HG03457 (cell line): ENCODE results near the gene FAXC.
"Not testable (repeated sequence)": the region's sequence is repeated elsewhere in the genome, so short reads cannot be mapped to it uniquely, and the experiment has no call there.

ENCODE experiments used
- ATAC-seq: cut with Tn5 transposase; IDR thresholded peaks from one replicate; pipeline ENCODE4 v1.9.1; 2021; ENCODE audit warnings: moderate number of reproducible peaks; ENCODE audit not compliant: unreplicated experiment

FAXC gene

DNA sequence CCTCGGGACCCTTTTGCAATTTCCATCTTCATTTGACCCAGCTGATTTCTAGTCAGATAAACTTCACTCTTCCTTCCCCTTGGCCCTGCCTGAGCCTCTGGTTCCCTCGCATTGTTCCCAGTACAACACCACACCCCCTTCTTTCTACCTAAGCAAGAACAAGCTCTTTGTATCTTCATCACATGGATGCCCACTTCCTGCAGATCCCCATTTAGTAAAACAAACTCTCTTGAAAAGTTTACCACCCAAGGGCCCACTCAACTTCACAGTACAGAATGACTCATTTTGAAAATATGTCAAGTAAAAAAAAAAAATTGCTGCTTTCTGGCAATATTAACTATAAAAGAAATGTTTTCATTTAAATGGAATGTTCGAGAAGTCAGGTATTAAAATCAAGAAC, 5.2 kb downstream of the FAXC start:
- ATAC-seq = no peak

DNA sequence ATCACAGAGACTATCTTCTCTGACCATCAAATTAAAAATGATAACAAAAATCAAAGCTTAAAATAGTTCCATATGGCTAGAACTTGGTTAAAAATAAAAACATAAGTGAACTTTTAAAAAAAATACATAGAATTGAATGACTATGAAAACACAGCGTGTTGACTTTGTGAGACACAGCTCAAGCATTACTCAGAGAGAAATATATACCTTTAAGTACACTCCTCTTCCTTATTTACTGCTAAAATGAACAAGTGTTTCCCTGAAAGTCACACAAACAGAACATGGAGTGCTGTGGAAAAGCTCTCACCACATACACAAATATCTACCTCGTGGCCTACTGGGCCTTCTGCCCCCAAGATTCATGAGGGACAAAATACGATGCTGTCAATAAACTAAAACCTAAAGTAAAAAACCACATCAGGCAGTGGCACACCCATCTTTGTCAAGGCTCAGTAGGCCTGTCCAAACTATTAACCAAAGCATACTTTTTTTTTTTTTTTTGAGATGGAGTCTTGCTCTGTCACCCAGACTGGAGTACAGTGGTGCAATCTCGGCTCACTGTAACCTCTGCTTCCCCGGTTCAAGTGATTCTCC, 7.5 kb downstream of the FAXC start:
- no peak for ATAC-seq

DNA sequence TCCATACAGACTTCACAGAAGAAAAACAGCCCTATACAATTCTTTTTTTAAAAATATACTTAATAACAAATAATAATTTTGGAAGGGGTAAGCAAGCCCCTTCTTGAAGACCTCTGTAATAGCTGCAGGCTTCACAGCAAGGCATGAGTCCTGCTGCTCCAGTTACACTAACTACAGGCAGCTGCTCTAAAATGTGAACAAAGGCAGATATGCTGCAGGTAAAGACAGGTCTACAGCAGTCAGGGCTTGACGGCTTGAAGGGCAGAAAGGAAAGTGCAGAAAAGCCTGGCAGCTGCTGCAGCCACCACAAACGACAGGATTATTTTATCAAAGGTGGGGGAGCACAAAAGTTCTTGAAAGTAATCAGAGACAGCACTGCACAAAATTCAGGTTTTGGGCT, 11.3 kb downstream of the FAXC start:
- ATAC-seq = no peak

DNA sequence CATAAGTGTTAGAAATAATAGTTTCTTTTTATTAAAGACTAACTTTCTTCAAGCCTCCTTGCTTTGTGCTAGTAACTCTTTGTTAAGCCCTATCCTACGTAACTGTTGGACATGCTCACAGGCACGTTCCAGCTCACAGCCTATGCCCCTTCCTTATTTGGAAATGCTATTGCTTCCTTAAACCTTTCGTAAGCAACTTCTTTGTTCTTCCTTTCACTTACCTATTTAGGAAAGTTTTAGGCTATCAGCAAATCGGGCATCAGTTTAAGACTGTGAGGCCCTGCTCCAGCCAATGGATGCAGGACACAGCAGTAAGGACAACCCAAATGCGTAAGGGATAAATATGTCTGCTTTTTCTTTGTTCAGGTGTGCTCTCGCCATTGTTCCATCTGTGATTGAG, 14.2 kb downstream of the FAXC start:
- not testable (repeated sequence) for ATAC-seq

DNA sequence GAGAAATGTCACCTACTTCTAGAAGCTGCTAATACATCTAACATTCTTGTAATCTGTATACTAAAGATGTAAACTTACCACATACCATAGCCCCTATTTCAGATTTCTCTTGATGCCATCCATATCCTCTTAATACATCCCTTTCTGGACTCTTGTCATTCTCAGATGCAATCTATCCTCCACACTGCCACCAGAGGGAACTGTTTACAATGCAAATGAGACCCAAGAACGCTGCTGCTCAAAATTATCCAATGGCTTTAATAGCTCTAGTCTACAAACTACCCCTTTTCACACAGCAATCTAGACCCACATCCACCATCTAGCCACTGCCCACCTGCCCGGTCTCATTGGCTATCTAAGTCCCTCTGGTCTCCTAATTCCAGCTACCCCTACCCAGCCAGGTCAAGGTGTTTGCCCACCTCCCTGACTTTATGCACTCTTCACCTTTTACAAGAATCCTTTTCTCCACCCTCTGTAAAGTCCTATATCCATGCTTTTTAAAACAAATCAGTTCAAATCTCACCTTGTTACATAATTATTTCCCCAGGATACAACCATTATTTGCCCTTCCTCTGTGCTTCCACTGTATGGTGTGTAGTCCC, 14.8 kb downstream of the FAXC start:
- ATAC-seq = no peak

DNA sequence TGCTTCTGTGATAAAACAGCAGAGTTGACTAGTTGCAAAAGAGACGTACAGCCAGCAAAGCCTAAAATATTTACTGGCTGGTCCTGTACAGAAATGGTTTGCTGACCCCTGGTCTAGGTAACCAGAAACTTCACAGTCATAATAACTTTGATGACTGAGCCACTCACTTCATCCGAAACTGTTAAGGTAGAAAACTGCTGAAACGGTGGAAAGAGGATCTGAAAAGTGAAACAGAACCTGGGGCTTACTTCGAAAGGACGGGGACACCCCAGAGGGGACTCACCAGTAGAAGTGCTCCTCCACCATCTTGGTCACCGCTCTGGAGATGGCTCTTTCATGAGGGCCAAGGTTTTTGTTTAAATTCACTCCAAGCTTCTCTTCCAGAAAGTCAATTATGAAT, 16.4 kb downstream of the FAXC start:
- ATAC-seq = peak; percentile 91

DNA sequence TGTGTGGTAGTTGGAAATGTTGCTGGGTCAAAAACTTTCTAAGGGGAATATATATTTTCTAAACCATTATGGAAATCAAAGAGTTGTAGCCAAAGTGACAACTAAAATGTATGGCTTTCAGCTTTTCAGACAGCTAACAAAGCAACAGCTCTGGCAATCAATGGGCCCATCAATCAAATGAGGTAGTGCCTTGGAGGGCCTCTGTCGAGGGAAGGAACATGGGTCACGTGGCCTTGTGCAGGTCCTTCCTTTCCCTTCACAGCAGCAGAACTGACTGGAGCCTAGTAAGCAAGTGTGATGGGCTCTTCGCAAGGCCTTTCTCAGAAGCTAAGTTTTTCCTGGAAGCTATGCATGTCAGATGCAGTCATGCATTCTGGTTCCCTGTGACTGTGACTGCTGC, 17.9 kb downstream of the FAXC start:
- no peak for ATAC-seq

DNA sequence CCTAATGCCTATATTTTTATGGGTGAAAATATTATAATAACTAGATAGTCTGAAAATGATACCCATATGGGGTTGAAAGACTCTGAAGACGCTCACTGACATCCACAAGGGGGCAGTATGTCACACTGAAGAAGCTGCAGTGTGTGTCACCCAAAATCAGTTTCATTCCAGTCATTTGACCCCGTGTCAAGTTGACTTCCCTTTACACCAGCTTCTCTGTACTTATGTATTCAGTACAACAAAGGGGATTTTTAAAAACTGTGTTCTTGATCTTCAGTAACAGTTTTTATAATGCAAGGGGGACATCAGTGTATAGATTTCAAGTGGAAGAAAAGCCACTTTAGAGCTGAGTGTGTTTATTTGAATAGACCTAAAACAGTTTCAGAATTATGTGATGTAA, 19.3 kb downstream of the FAXC start:
- peak; percentile 67 for ATAC-seq

DNA sequence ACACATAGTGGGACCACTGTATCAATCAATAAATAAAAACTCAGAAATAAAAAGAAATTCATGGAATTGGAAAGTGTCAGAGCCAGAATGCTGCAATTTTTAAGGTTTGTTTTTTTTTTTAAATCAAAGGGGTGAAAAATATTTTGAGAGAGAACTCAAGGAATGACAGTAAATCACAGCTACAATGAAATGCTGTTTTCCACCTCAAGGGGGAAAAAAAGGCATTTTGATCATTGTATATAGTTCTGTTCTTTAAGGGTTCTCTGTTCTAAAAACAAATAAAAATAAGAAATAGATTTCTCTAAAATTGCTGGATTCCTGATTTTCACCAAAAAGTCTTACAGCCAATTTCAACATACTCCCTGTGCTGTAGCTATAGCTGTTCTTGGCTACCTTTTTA, 24.5 kb downstream of the FAXC start:
- no peak for ATAC-seq

DNA sequence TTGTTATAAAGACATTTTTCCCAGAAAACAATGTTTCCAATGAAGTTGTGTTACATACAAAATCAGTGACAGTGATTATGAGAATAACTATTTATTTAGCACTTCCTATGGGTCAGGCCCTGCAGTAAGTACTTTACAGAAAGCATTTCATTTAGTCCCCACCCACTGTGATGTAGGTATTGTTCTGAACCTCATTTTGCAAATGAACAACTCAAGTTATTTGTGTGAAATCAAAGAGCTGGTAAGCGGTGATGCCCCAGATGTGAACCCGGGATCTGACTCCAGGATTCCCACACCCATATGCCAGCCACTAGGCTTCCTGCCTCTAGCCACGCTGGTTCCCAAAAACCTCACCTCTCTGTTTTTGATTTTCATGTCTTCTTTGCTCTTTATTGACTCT, 30.9 kb downstream of the FAXC start:
- ATAC-seq = no peak

DNA sequence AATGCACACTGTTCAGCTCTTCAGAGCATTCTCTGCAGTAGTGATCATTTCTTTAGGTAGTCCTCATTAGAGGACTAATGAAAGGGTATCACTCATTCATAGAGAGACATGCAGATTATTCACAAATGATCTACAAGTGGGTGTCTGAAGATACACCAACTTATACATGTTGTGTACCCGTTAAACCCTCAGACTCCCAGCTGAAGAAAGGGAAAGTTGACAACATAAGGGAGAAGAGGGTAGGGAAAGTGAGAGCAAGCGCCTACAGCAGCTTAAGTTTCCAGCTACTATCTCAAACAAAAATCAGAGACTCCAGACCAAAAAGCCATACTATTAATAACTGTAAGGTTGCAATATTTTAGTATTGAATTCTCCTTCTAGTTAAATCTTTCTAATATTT, 37.1 kb downstream of the FAXC start:
- no peak for ATAC-seq

DNA sequence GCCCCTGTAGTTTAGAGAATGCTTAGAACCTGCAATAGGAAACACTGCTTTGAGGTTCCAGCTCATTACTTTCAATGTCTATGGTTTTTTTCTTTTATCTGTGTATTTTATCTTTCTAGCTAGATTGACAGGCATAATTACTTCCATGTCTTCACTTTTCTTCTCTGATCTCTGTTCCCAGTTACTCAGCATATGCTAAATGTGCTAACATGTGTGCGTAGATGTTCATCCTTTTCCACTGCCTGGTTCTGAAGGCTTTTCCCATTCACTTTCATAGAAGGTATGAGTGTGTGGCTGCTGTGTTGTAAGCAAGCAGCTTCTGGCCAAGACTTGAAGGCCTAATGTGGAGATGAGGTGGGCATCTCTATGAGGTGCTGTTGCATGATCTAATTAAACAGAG, 38.9 kb downstream of the FAXC start:
- ATAC-seq = no peak

DNA sequence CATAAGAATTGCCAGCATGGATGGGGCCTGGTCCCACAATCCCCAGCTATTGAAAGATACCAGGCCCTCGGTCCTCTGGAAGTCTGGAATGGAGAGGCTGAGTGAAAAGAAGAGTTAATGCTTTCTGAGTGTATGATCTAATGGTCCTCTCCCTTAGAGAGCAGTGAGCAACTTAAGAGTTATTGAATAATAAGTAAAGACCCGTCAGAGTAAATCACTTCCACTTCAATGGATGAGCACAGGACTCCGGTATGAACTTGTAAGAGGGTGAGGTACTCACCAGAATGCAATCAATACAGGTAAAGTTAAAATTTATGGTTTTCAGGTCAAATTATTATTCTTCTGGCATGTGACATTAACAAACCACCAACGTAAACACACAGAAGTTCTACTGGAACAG, 39.9 kb downstream of the FAXC start:
- no peak for ATAC-seq

DNA sequence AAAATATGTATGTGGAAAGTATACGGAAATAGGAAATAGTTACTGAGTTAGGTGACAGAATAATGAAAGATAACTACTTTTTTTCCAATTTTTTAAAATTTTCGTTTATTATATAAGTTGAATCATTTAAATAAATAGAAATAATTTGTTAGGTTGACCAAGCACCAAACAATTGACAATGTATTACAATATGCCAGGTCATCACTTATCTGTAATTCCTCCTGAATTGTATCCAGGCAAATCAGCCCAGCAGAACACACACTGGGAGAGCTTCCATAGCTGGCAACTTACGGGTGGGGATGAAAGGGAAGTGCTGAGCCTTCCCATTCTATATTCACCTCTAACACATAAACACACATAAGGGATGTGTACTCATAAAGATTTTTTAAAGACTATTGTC, 40.7 kb downstream of the FAXC start:
- no peak for ATAC-seq

DNA sequence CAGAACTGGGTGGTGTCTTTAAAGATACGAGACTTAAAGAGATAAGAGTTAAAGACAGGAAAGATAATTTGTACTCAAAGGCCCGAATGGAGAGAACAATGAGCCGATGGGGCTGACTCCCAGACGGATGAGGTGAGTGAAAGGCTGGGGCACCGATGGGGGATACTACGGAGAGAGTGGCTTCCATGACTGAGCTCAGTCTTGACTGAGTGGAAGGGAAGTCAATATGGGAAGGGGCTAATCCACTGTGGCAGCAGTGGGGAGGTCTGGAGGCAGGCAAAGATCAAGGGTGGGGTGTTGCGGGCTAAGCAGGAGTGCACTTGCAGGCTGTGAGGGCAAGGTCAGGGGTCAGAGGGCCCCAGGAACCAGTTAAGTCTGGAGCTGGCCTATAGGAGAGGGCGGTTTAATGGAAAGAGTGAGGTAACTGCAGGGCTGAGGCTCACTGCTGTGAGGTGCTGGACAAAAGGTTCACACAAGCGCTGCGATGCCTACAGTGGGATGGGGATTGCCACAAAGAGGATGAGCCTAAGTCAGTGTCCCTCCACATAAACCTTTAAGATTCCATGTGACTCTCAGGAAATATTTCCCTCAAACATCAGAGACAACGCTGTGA, 42.1 kb downstream of the FAXC start:
- no peak for ATAC-seq

DNA sequence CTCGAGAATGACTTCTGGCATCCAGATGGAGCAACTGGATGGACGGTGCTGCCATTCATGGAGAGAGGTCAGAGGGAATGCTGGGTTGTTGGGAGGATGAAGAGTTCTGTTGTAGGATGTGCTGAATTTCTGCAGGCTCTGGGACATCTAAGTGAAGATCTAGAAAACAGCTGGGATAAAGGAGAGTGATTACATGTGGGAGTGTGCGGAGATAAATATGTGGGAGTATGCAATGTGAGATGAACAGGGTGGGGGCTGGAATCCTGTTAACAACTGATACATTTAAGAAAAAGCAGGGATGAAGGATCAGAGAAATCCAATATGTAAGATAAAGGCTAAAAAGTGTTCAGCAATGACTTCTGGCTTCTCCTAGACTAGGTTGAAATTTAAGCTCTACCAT, 43.1 kb downstream of the FAXC start:
- ATAC-seq = no peak

DNA sequence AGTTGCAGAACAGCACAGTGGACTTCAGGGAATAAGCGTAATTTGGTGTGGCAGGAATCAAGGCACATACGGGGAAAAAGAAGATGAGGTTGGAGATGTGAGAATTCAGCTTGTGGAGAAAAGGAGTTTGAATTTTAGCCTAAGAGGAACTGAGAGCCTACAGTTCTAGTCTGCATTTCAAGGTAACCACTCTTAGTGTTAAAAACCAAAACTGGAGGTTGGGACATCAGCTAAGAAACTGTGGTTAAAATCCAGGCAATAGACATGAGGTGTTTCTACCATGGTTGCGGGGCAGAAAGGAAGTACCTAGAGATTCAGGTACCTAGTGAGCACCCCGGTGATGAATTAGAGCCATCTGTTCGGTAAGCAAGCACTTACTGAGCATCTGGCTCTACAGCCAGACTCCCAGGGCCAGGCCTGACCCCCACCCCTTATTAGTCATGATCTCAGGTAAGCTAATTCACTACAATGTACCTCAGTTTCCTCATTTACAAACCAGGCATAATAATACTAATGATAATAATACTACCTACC, 44.4 kb downstream of the FAXC start:
- ATAC-seq = no peak

DNA sequence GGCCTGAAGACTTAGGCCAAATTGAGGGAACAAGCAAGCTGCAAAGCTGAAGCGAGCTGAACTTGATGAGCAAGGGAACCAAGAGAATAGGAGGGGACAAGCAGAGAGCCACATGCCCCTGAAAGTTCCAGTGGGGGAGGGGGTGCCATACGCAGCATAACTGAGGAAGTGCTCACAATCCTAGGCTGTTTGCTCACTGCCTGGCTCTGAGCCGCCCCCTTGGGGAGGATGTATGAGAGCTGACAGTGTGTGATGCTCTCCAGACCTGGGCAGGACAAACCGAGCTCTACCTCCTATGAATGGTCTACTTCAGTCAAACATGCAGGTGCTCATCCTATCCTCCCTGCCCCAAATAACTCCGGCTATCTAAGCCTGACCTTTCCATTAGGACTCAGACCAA, 52.1 kb downstream of the FAXC start:
- ATAC-seq = no peak

DNA sequence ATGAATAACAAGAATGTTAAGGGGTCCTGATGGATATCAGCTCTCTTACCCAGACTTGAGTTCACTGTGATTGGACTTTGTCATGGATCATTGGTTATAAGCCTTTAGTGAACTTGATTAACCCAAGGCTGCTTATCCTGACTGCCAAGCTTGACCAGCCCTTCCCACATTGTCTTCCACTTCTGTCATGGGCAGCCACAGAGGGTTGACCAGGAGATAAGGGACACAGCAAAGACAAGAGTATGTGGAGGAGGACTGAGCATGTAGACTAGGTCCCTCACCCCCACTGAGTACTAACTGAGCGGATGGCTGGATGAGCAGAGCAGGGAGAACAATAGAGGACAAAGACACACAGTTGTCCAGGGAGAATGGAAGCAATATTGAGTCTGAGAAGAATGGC, 52.5 kb downstream of the FAXC start:
- ATAC-seq = no peak

DNA sequence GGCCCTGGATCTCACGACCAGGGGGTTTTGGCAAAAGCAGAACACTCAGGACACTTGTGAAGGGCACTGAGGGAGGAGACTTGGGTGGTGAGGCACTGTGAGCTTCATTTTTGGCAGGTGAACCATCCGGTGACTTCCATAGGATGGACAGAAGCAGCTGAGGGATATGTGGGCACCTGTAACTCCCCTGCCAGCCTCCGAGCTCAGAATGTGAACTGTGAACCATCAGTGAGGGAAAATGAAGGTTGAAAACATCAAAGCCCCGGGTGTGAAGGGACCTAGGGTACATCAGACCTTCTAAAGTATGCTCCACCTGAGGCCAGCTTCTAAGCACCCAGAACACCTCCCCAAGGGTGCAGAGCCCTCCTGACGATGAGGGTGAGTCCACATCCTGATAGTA, 53.2 kb downstream of the FAXC start:
- no peak for ATAC-seq

DNA sequence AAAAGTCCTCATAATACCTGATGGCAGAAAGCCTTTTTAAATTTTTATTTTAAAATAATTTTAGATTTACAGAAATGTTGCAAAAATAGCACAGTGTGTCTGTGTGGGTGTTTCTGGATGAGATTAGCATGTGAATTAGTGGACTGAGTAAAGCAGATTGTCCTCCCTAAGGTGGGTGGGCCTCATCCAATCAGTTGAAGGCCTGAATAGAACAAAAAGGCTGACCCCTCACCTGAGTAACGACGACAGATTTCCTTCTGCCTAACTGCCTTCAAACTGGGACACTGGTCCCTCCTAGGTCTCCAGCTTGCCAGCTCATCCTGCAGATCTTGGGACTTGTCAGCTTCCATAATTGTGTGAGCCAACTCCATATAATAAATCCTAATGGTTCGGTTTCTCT, 54.2 kb downstream of the FAXC start:
- ATAC-seq = no peak

DNA sequence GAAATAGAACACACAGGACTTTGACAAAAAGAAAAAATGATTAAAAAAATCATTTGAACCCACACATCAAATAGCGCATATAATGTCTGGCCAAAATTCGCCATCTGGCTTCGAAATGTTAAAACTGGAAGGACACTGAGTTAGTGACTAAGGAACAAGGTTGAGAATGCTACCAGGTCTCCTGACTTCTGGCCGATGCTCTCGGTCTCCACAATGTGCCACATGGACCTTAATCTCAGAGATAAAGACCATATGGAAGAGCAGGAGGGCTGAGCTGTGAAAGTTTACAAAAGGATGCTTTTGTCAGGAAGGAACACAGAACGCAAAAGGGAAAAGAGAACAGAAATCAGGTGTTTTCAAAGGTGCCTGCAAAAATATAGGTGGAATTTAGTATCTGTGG, 54.7 kb downstream of the FAXC start:
- no peak for ATAC-seq

DNA sequence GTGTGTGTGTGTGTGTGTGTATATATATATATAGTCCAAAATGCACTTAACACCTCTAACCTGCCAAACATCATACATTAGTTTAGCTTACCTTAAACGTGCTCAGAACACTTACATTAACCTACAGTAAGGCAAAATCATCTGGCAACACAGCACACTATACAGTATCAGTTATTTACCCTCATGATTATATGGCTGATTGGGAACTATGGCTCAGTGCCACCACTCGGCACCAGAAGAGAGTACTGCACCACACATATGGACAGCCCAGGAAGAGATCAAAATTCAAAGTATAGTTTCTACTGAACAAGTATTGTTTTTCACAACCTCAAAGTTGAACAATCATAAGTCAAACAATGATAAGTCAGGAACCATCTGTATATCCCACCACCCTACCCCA, 59.8 kb downstream of the FAXC start:
- no peak for ATAC-seq
